Activated T-cell treated with anti-CD3 and anti-CD28 coated beads, Interleukin-2, amount 50 U/mL, for 48 hours (primary cell): Measurements from ENCODE around the gene NME7.
"Not testable (repeated sequence)": the region's sequence is repeated elsewhere in the genome, so short reads cannot be mapped to it uniquely, and the experiment has no call there.

ENCODE experiments used
- DNase-seq, 2 experiments: peaks; one replicate each; pipeline ENCODE4 v3.0.0-alpha.2; 2020

The NME7 gene

GRCh38 chr1:169298441-169298840 is 69.2 kb downstream of the NME7 start:
- DNase-seq = no peak

DNA sequence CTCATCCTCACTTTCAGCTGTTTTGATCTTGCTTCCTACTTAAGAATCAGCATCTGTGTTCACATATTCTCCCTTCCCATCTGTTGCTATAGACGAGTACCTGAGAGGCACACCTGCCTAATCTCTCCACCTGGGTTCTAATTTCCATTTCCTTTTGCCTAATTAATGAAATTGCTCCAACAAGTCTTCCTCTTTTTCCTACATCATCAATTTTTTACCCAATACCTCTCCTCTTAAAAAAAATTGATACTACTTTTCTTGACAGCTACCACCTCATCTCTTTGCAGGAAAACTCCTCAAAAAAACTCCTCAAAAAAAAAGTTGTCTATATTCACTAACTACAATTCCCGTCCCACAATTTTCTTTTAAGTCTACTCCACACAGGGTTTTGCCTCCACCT is 71.8 kb downstream of the NME7 start:
- no peak for DNase-seq

DNA sequence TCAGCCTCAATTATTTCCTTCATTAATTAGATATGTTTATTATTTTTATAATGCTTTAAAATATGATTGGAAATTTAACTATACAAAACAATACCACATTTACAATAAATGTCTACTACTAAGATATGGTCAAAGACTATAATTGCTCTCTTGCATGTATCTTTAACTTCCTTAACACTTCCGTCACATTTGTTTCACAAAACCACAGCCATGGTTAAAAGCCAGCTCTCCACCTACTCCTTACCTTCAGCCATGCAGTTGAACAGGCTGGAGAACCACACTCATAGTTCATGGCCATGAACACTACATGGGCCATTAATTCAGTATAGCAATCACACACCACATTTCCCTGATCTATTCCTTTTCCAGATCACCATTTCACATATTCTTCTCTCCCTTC is 72.2 kb downstream of the NME7 start:
- no peak for DNase-seq

DNA sequence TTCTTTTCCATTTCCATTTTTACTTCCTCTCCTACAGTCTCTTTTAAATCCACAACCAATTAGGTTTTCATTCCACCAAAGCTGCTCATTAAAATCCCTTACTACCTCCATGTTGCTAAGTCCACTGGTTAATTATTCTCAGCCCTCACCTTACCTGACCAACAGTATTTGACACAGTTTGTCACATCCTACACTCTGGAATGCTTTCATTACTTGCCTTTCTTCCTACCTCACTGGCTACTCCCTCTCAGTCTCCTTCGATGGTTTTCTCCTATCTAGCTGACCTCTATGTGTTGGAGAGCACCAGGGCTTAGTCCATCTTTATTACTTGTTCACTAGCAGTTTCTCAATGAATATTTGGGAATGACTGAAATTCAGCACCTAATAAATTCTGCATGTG is 78.6 kb downstream of the NME7 start:
- no peak for DNase-seq

DNA sequence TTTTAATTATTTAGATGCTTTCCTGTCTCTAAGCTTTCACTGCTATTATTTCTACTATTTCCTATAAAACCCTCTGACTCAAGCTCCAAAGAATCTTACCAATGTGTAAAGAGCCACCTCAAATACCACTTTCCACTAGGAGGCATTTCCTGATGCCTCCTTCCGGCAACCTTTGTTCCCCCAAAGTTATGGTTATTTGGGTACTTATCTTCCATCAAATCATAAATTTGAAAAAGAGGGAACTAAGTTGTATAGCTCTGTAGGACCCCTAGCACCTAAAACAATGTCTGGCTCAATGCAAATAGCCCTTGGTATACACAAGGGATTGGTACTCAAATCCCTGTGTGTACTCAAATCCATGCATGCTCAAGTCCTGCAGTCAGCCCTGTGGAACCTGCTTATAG is 79.6 kb downstream of the NME7 start:
- DNase-seq = no peak

DNA sequence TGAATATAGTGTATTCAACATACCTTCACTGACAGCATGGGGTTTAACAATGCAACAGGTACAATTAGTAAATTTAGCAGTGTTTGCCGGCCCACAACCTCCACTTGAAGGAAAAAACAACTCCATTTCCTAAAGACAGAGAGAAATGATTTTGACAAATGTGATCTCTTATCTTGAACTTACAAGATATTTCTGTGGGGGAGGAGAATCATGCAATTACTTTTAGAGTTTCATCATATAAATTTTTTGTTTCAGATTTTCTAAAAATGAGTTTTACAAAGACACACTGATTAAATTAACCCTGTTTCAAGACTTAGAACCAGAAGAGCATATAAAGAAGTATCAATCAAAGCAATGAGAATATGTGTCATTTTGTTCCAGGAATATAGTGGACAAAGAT is 80.3 kb downstream of the NME7 start:
- no peak for DNase-seq

DNA sequence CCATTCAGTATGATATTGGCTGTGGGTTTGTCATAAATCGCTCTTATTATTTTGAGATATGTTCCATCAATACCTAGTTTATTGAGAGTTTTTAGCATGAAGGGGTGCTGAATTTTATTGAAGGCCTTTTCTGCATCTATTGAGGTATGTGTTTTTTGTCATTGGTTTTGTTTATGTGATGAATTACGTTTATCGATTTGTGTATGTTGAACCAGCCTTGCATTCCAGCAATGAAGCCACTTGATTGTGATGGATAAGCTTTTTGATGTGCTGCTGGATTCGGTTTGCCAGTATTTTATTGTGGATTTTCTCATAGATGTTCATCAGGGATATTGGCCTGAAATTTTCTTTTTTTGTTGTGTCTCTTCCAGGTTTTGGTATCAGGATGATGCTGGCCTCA is 86.0 kb downstream of the NME7 start:
- not testable (repeated sequence) for DNase-seq

DNA sequence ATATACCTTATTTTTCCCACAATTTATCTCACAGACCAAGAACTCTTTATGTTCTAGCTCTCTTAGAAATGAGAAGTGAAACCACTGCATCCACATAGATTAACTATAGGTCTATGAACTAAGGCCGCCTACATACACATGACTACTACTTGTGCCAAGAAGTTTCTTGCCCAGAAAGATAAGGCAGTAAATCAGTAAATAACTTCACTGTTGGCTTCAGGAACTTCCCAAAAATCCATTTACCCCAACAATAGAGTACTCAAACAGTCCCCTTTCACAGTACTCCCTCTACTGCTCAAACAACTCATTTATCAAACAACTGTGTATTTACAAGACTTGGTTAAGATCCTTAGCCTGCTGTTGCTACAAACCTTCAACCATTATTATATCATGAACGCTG is 96.5 kb downstream of the NME7 start:
- DNase-seq = no peak

GRCh38 chr1:169266133-169266532 is 101.5 kb downstream of the NME7 start:
- no peak for DNase-seq

GRCh38 chr1:169263059-169263458 is 104.5 kb downstream of the NME7 start:
- DNase-seq = no peak

DNA sequence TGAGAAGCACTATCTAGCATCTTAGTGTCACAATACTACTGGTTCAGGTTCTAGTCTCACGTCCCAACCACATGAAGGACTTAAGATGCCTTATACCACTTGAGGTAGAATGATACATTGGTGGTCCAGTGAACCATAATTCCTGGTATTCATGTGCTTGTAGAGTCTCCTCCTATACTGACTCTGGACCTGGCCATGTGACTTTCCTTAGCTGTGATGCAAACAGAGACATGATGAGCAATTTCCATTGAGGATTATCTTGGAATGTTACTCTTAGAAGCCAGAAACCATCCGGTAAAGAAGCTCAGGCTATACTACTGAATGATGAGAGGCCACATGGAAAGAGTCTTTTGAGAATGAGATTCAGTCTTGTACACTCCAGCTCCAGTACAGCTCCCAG is 105.7 kb downstream of the NME7 start:
- DNase-seq = no peak

- DNase-seq = no peak
Observed at GRCh38 chr1:169260478-169261151, 107.0 kb downstream of the NME7 start.

DNA sequence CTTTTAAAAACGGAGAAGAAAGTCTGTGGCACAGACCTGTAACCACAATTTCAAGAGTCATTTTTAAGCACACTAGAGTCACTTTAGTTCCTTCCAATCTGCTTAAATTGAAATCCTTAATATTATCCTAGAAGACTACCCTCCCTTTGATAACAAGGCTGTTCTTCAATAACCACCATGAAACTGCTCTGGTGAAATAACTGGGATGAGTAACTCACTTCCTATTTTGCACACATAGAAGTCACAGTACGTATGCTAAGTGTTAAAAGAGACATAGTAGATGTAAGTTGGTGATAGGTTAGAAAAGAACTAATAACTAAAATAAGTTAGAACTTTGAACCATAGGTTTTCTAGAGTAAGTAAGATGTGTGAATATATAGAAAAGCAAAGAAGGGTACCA is 107.8 kb downstream of the NME7 start:
- no peak for DNase-seq

DNA sequence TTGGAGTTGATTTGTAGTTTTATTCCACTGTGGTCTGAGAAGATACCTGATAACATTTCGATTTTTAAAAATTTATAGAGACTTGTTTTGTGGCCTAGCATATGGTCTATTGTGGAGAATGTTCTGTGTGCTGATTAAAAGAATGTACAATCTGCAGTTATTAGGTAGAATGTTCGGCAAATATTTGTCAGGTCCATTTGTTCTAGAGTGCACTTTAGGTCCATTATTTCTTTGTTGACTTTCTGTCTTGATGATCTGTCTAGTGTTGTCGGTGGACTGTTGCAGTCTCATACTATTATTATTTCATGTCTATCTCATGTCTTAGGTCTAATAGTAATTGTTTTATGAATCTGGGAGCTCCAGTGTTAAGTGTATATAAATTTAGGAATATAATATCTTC is 116.8 kb downstream of the NME7 start:
- no peak for DNase-seq

DNA sequence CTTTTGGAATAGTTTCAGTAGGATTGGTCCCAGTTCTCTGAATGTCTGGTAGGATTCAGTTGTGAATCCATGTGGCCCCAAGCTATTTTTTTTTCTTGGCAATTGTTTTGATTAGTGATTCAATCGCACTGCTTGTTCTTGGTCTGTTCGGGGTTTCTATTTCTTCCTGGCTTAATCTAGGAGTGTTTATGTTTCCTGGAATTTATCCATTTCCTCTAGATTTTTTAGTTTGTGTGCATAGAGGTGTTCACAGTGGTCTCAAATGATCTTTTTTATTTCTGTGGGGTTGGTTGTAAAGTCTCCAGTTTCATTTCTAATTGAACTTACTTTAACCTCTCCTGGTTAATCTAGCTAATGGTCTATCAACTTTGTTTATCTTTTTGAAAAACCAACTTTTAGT is 117.6 kb downstream of the NME7 start:
- no peak for DNase-seq

- no peak for DNase-seq
Observed at GRCh38 chr1:169249611-169250010, 118.0 kb downstream of the NME7 start.

DNA sequence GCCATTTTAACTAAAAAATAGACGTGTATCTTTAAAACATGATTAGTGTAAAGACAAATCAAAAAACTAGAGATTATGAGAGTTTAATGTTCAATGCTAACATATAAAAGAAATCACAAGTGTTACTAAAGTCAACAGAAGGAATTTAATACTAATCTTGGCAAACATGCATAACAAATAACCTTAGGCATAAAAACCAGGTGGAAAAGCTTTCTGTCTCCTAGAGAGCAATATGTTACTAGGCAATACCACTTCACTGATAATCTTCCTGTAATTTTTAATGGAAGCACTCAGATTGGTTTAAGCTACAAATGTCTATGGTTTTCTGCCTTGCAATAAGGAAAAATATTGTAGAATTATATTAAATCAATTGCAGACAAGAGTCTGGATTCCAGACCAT is 121.9 kb downstream of the NME7 start:
- no peak for DNase-seq

- DNase-seq = no peak
Observed at GRCh38 chr1:169240449-169241232, 127.0 kb downstream of the NME7 start.

DNA sequence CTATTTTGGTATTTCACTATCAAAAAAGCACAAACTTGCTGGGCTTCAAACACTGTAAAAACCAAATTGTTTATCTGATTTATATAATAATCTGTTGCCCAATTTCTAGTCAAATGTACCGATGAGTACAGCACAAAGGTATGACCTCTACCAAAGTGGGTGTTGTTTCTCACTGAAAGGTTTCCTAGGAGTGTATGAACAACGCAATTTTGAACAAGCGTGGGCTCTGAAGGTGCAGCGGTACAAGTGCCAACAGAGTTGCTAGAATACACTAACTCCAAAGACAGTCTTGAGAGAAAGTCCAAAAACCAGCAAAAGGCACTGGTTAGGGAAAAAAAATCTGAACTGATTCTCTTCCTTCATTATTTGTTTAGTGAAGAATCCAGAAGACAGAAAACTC is 130.7 kb downstream of the NME7 start:
- no peak for DNase-seq

DNA sequence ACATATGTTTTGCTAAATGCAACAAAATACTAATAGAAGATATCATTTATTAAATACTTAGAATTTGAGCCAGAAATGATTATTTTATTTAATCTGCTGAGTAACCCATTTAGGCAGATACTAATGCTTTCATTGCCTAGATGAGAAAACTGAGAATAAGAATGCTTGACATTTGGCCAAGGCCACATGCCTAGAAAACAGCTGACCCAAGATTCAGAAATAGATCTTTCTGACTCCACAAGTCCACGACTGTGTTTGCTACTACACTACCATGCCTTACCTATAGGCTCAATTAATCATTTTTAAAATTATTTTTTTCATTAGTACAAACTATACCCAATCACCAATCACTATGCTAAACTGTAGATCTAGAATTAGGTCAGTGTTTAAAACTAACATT is 131.5 kb downstream of the NME7 start:
- DNase-seq = no peak

GRCh38 chr1:169235568-169235967 is 132.0 kb downstream of the NME7 start:
- DNase-seq = no peak

DNA sequence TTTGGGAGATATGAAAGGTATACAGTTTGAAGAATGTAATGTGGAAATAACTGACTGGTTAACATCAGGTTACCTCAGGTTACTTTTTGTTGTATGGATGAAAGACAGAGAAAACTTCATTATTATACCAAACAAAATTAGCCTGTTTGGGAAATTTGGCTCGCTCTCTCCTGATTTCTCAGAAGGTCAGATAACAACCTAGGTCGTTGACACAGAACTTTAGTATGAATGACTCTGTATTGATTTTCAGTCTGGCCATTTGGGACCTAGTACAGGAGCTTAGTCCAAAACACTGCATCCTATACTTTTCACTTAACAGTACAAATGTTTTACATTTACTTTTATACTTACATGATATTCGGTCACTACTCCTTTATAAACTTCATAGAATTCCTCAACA is 132.8 kb downstream of the NME7 start:
- no peak for DNase-seq

- no peak for DNase-seq
Observed at GRCh38 chr1:169217636-169218035, 150.0 kb downstream of the NME7 start.

- DNase-seq = no peak
Observed at GRCh38 chr1:169214598-169214997, 153.0 kb downstream of the NME7 start.

DNA sequence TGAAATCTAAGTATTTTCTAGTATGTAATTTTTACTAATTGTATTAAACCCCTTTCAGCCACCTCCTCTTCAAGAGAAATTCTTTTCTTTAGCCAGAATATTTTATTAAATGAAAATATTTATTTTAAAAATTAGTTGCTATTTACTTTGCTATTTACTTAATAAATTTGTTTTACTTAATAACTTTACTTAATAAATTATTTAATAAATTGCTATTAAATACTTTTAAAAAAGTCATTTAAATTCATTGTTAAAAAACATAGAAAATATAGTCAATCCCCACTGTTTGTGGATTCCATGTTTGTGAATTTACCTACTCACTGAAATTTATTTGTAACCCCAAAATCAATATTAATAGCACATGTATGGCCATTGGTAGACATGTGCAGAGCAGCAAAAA is 155.5 kb downstream of the NME7 start:
- no peak for DNase-seq
